Measurements from ENCODE around the gene PSMD2. TPM values are rescaled to one million over a fixed set of nuclear protein-coding genes. Genes with fewer than 3 reads are reported as not detected.

PSMD2 gene
- total and polyA plus RNA-seq, 7 donors, result 105 to 246 (median 174) TPM

GRCh38 chr3:184335661-184336546 is 36.9 kb downstream of the PSMD2 start:
- no peaks in the 10 kb centered on the region for H3K27me3 ChIP-seq
- H3K27ac ChIP-seq, result peak overlapping the region; percentile 95 to 100 (median 99)
- no peaks in the 10 kb centered on the region for H3K9me3 ChIP-seq
- TF ChIP-seq, protein P1, sequence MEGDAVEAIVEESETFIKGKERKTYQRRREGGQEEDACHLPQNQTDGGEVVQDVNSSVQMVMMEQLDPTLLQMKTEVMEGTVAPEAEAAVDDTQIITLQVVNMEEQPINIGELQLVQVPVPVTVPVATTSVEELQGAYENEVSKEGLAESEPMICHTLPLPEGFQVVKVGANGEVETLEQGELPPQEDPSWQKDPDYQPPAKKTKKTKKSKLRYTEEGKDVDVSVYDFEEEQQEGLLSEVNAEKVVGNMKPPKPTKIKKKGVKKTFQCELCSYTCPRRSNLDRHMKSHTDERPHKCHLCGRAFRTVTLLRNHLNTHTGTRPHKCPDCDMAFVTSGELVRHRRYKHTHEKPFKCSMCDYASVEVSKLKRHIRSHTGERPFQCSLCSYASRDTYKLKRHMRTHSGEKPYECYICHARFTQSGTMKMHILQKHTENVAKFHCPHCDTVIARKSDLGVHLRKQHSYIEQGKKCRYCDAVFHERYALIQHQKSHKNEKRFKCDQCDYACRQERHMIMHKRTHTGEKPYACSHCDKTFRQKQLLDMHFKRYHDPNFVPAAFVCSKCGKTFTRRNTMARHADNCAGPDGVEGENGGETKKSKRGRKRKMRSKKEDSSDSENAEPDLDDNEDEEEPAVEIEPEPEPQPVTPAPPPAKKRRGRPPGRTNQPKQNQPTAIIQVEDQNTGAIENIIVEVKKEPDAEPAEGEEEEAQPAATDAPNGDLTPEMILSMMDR (IDR thresholded peaks at IDR 0.05), result no peak
- peak in 2 of 4 donors; percentile 20 to 63 for TF ChIP-seq EP300 (IDR thresholded peaks at IDR 0.05)
- peak; percentile 78 to 90 for TF ChIP-seq POLR2A (IDR thresholded peaks at IDR 0.05)
- peak; percentile 96 to 99 (median 98) for TF ChIP-seq POLR2AphosphoS5 (IDR thresholded peaks at IDR 0.05)
- intact Hi-C loops (cut with DNase I), result loop anchor here (1.0 to 10.0 kb wide), 2 partner anchors 16 to 701 kb away; partner anchors contain the start of gene KLHL24
- peaks cover 3 to 48% (median 45%) of the 10 kb centered on the region in 4 donors for H3K4me1 ChIP-seq
- WGBS, 2 donors, result 1% methylated on average over 77 of the region's 77 CpGs
- peak overlapping the region; percentile 73 to 97 (median 86) for H3K4me3 ChIP-seq
- DNase-seq, result peak; percentile 94
- H3K36me3 ChIP-seq, result peaks cover 12 to 45% (median 41%) of the 10 kb centered on the region in 4 donors

DNA sequence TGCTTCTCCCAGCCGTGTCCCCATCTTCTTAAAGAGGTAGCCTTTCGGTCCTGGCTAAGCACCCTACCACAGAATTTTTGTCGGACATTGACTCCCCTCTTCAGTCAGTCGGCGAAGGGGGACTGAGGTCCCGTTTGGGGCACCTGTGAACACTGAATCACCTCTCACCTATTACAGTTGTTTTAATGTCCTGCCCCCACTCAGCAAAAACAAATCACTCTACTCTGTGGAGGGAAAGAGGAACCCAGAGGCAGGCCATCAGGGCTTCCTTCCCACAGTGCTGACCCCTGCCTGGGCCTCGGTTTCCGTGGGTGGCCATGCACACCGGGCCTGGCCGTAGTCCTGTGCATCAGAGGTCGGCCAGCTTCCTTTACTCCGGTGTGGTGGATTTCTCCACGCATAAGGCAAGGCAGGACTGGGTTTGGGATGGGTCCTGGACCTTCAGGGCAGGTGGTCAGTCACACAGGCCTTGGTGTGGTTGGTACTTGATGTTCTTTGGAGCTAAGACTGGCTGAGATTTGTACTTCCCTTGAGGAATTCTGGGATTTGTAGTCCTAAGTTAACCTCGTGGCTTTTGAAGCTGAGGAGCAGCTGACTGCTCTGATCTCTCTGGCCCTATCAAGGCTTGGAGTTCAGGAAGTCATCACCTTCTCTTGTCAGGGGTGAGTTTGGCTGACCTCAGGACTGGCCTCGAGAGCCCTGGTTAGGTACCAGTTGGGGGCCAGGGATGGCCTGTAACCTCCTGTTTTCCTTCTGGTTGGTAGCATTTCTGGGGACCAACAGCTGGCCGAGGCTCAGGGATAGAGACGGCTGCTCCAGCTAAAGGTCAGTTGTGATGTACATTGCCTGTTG is 37.7 kb downstream of the PSMD2 start:
- peak; percentile 74 for DNase-seq
- H3K4me1 ChIP-seq, result peaks cover 3 to 46% (median 44%) of the 10 kb centered on the region in 4 donors
- H3K36me3 ChIP-seq, result peaks cover 4 to 42% (median 37%) of the 10 kb centered on the region in 4 donors
- H3K27ac ChIP-seq, result peak overlapping the region; percentile 95 to 100 (median 99)
- intact Hi-C loops (cut with DNase I), result loop anchor here (1.0 to 10.0 kb wide), 2 partner anchors 22 to 702 kb away; partner anchors contain the start of genes EIF4G1 and KLHL24
- no peaks in the 10 kb centered on the region for H3K9me3 ChIP-seq
- TF ChIP-seq POLR2A (IDR thresholded peaks at IDR 0.05) (no peak), POLR2AphosphoS5 (IDR thresholded peaks at IDR 0.05) (peak; percentile 58 to 80 (median 63))
- H3K27me3 ChIP-seq, result no peaks in the 10 kb centered on the region
- H3K4me3 ChIP-seq, result peak overlapping the region; percentile 73 to 97 (median 86)
- 22% methylated on average over 17 of the region's 17 CpGs for WGBS, 2 donors

DNA sequence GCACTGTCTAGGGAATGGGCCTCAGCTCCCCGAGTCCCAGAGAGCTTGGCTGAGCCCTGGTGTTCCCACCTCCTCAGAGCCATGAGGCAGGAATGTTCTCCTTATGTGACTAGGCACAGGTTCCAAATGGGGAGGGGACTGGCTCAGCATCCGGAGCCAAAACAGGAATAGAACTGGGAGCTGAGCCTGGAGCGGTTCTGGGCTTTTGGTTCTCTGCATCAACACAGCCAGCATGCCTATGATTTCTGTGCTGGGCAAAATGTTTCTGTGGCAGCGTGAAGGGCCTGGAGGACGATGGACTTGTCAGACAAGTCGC is 38.3 kb downstream of the PSMD2 start, which contains the start of gene FAM131A:
FAM131A (plus strand) TSS at position 202 of the 316 bp plus-strand sequence; CDS start at position 233, 31 bp downstream.
- intact Hi-C loops (cut with DNase I), result loop anchor here (1.0 to 10.0 kb wide), 2 partner anchors 23 to 703 kb away; partner anchors contain the start of genes EIF4G1 and KLHL24
- TF ChIP-seq POLR2A (IDR thresholded peaks at IDR 0.05) (peak in 1 of 2 donors; percentile 37), EP300 (IDR thresholded peaks at IDR 0.05) (no peak), POLR2AphosphoS5 (IDR thresholded peaks at IDR 0.05) (peak; percentile 55 to 84 (median 78))
- TF ChIP-seq, protein P1 (IDR thresholded peaks at IDR 0.05), result peak in 1 of 4 experiments; percentile 24
- WGBS, 2 donors, result 76 to 85% methylated on average over 6 of the region's 6 CpGs
- H3K27me3 ChIP-seq, result no peaks in the 10 kb centered on the region
- H3K4me1 ChIP-seq, result peaks cover 3 to 42% (median 42%) of the 10 kb centered on the region in 4 donors
- peak within 1 kb of the TSS; percentile 73 to 97 (median 86) for H3K4me3 ChIP-seq
- H3K27ac ChIP-seq, result peak within 1 kb of the TSS; percentile 95 to 100 (median 99)
- peak; percentile 93 for DNase-seq
- peaks cover 7 to 42% (median 37%) of the 10 kb centered on the region in 4 donors for H3K36me3 ChIP-seq
- no peaks in the 10 kb centered on the region for H3K9me3 ChIP-seq

GRCh38 chr3:184337981-184338380 is 38.9 kb downstream of the PSMD2 start:
- H3K4me3 ChIP-seq, result peak overlapping the region in 3 of 4 donors; percentile 34 to 97 (median 41)
- peaks cover 3 to 42% (median 42%) of the 10 kb centered on the region in 4 donors for H3K4me1 ChIP-seq

More at GRCh38 chr3:184337981-184338380, 38.9 kb downstream of the PSMD2 start:
- DNase-seq, result no peak
- Histone ChIP-seq H3K36me3 (peaks cover 13 to 42% (median 37%) of the 10 kb centered on the region in 4 donors), H3K27me3 (no peaks in the 10 kb centered on the region), H3K9me3 (no peaks in the 10 kb centered on the region), H3K27ac (peak overlapping the region; percentile 95 to 100 (median 99))
- intact Hi-C loops (cut with DNase I), result loop anchor here (1.0 to 10.0 kb wide), 3 partner anchors 24 to 703 kb away; partner anchors contain the start of genes EIF4G1 and KLHL24
- WGBS, 2 donors, result 77 to 86% methylated on average over 7 of the region's 7 CpGs
- TF ChIP-seq POLR2A (IDR thresholded peaks at IDR 0.05), result no peak
- TF ChIP-seq, protein P1 (IDR thresholded peaks at IDR 0.05), result no peak

All from sigmoid colon (tissue), 7 donors.